ENCODE measurements around the gene FAM174C.
A peak's percentile ranks its signal among the peaks of the same experiment; 100 is the strongest.

The FAM174C gene

GRCh38 chr19:1275260-1275975, at the start of gene FAM174C:
Gene FAM174C, plus strand, starts transcription at chr19:1275530. Its CDS starts 20 bp downstream, at chr19:1275550.
- peak; percentile 94 for DNase-seq

- no peak for DNase-seq
Measured at GRCh38 chr19:1226227-1226518, 49.2 kb upstream of the FAM174C start.

- no peak for DNase-seq
Measured at GRCh38 chr19:1226522-1227303, 48.6 kb upstream of the FAM174C start.

GRCh38 chr19:1227304-1228054, 47.9 kb upstream of the FAM174C start:
- no peak for DNase-seq

GRCh38 chr19:1228161-1228957, 47.0 kb upstream of the FAM174C start:
- no peak for DNase-seq

- DNase-seq, result no peak
Measured at GRCh38 chr19:1229056-1229923, 46.0 kb upstream of the FAM174C start.

GRCh38 chr19:1229924-1230782, 45.2 kb upstream of the FAM174C start:
- no peak for DNase-seq

GRCh38 chr19:1230783-1231489, 44.4 kb upstream of the FAM174C start:
- no peak for DNase-seq

GRCh38 chr19:1231729-1232637, 43.3 kb upstream of the FAM174C start:
- no peak for DNase-seq

- no peak for DNase-seq
Measured at GRCh38 chr19:1232652-1233072, 42.7 kb upstream of the FAM174C start.

GRCh38 chr19:1233115-1233667, 42.1 kb upstream of the FAM174C start:
- no peak for DNase-seq

- no peak for DNase-seq
Measured at GRCh38 chr19:1234051-1234954, 41.0 kb upstream of the FAM174C start.

GRCh38 chr19:1234955-1235380, 40.4 kb upstream of the FAM174C start:
- DNase-seq, result no peak

- DNase-seq, result no peak
Measured at GRCh38 chr19:1235625-1236538, 39.4 kb upstream of the FAM174C start.

- DNase-seq, result no peak
Measured at GRCh38 chr19:1236576-1236975, 38.8 kb upstream of the FAM174C start.

- no peak for DNase-seq
Measured at GRCh38 chr19:1237027-1237659, 38.2 kb upstream of the FAM174C start.
